Measurements from ENCODE around the gene PLXNA4.

The PLXNA4 gene

GRCh38 chr7:132145466-132145865, 430.8 kb downstream of the PLXNA4 start:
- DNase-seq (ENCODE audit: low spot score): no peak

GRCh38 chr7:132145063-132145462, 431.2 kb downstream of the PLXNA4 start:
- DNase-seq (ENCODE audit: low spot score): no peak

- no peak for DNase-seq (ENCODE audit: low spot score)
These were observed 434.3 kb downstream of the PLXNA4 start for GRCh38 chr7:132142006-132142405.

DNA sequence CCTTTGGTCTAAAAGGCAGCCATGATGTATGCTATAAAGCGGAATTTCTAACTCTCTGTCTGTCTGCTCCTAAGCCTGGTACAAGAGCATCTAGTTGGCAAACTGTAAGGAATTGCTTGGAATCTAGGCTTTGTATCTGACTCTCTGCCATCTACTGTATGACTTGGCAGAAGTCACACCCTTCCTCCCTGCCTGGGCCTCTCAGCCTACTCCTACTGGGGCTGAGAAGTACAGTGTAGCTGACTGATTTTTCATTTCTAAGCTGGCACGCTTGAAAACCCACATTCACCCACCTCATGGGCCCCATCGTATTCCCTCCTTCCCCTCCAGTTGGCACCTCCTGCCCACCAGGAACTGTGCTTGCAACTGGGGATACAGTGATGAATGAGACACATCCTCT, 435.2 kb downstream of the PLXNA4 start:
- DNase-seq (ENCODE audit: low spot score): no peak

GRCh38 chr7:132140341-132140740, 435.9 kb downstream of the PLXNA4 start:
- no peak for DNase-seq (ENCODE audit: low spot score)

DNA sequence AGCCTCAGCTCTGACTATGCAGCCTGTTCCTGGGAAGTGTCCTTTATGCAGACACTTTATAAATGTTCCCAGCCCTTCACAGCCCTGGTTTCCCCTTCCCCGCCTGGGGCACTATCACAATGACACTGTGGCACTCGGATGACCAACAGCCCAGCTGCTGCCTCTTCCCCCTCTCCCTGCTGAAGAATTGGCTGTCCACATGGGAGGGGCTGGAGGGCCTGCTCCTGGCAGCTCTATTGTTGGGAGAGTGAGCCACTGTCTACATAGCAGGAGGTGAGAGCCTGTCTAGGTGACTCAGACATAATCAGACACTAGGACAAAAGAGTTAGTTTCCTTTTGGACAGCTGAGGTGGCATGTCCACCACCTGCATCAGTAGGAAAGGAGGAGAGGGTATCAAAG, 437.5 kb downstream of the PLXNA4 start:
- DNase-seq (ENCODE audit: low spot score): no peak

GRCh38 chr7:132137681-132138080, 438.6 kb downstream of the PLXNA4 start:
- DNase-seq (ENCODE audit: low spot score): no peak

GRCh38 chr7:132135746-132136385, 440.4 kb downstream of the PLXNA4 start:
- DNase-seq (ENCODE audit: low spot score): no peak

DNA sequence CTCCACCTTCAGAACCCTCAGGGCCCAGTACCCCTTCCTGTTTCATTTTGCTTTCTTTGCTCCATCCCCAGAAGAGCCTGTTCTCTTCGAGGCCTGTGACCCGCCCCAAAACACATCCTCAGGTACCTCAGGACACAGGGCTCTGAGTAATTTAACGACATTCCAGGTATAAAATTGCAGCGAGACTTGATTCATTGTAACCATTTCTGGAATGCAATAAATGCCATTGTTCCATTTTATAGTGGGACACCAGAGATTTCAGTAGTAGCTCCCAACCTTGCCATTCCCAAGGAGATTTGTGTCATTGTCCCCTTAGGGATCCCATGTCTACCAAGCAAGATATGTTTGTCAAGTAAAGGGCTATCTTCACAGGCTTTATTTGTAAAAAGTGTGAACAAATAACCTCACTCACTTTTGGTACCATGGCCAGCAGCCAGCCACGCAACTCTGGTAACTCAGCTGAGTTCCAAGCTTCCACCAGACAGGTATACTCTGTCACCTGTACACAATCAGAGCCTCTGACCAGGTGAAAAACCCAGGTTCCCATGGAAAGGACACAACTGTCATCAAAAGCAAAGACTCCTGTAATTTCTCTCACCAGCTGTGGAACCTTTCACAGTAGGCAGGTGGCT, 441.3 kb downstream of the PLXNA4 start:
- DNase-seq (ENCODE audit: low spot score): no peak

- no peak for DNase-seq (ENCODE audit: low spot score)
These were observed 442.8 kb downstream of the PLXNA4 start for GRCh38 chr7:132133501-132133900.

GRCh38 chr7:132131196-132131595, 445.1 kb downstream of the PLXNA4 start:
- DNase-seq (ENCODE audit: low spot score): no peak

GRCh38 chr7:132130497-132130896, 445.8 kb downstream of the PLXNA4 start:
- DNase-seq (ENCODE audit: low spot score): no peak

DNA sequence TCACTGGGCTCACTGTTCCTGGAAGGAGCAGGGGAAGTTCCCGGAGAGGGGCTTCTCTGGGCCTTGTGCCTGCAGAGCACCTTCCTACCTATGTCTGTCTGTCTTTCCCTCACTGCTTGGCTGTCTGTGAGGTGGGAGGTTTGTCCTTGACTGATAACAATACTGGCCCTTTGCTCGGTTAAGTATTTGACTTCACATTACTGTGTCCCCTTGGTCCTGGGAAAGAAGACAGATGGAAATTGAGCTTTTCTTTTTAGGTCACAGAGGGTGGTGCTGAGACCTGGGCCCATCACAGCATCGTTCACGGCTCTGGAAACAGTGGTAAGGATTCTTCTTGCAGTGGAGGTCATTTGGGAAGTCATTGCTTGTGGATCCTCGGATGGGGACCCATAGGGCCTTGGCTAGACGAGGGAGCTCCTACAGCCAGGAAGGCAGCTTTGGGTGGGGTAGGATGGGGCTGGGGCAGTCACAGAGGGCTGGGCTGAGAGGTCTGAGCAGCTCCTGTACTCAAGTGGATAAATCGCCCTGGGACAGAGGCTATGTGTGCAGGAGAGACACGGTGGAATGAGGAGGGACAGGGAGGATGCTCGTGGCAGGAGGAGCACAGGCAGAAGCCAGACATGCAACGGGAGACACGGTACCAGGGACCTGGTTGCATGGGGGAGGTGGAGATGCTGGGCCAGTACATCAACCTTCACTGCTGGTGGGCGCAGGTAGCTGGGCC, 450.2 kb downstream of the PLXNA4 start:
- DNase-seq (ENCODE audit: low spot score): no peak

GRCh38 chr7:132125096-132125495, 451.2 kb downstream of the PLXNA4 start:
- DNase-seq (ENCODE audit: low spot score): no peak

GRCh38 chr7:132124575-132124974, 451.7 kb downstream of the PLXNA4 start:
- no peak for DNase-seq (ENCODE audit: low spot score)

DNA sequence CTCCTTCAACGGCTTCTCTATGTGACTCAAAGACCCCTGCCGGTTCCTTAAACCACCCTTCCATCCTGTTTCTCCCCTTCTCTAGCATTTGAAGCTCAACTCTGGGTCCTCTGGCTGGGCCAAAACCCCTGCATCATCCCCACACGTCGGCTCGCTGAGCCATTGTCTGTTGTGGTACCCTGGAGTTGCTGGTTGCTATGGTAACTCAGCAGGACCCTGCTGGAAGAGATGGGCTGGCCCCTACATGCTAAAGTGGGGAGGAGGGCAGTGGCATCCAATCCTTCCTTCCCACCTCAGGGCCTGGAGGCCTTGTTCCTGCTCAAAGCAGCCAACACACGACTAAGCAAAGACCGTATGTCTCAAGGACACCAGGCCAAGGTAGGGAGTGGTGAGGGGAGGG, 452.5 kb downstream of the PLXNA4 start:
- no peak for DNase-seq (ENCODE audit: low spot score)

GRCh38 chr7:132122901-132123300, 453.4 kb downstream of the PLXNA4 start:
- no peak for DNase-seq (ENCODE audit: low spot score)

DNA sequence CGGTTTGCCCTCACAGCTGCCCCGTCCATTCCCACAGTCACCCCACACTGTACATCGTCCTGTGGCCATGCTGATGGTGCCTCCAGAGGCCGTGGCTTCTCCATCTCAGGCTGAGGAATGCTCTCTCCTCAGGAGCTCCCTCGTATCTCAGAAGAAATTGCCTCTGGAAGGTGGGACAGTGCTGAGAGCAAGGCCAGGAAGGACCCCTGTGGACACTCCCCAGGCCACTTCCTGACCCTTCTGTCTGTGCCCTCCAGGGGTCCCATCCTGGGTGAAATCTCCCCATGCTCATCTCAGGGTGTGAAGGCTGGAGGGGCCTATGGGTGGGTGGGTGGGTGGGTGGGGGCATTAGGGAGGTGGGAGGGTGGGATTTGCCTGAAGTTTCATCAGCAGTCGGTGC, 454.3 kb downstream of the PLXNA4 start:
- DNase-seq (ENCODE audit: low spot score): no peak

DNA sequence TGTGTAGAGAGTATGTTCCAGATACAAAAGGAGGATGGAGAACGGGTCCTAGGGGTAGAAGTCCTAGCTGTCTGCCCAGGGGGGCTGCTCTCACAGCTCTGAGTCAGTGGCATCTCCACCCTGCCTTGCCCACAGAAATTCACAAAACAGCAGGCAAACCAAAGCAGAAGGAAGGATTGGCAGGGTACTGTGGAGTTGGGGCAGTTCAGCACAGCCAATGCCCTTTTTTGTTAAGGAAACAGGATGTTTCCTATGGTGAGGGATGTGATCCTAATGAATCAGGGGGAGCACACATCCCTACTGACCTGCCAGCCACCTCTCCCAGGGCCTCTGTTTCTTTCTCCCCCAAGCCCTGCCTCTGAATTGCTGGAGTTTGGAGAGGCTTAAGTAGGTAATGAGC, 457.6 kb downstream of the PLXNA4 start:
- DNase-seq (ENCODE audit: low spot score): no peak

- no peak for DNase-seq (ENCODE audit: low spot score)
These were observed 458.6 kb downstream of the PLXNA4 start for GRCh38 chr7:132117636-132118035.

- no peak for DNase-seq (ENCODE audit: low spot score)
These were observed 459.1 kb downstream of the PLXNA4 start for GRCh38 chr7:132117181-132117580.

DNA sequence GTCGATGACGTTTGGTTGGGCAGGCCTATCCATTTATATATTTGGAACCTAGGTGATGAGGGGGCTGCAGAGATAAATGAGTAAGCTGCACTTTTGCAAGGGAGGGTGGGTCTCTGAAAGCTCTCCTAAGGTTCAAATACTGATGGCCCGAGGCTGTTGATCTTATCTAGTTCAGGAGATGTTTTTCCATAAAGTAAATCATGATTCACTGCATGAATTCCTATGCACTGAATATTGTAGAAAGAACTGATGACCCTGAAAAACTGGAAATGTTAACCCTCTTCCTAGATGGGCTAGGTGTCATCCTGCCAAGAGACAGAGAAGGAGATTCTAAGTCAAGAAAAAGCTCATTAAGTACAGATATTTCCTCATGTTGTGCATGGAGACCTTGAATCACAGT, 459.9 kb downstream of the PLXNA4 start:
- DNase-seq (ENCODE audit: low spot score): no peak

- no peak for DNase-seq (ENCODE audit: low spot score)
These were observed 460.5 kb downstream of the PLXNA4 start for GRCh38 chr7:132115758-132116157.

GRCh38 chr7:132115028-132115427, 461.2 kb downstream of the PLXNA4 start:
- no peak for DNase-seq (ENCODE audit: low spot score)
